Measurements from ENCODE around the gene XYLT2.
"Not testable (repeated sequence)": the region's sequence is repeated elsewhere in the genome, so short reads cannot be mapped to it uniquely, and the experiment has no call there.

The XYLT2 gene

GRCh38 chr17:50319306-50320004 lies 26.5 kb upstream of the XYLT2 start:
- no peak for DNase-seq (ENCODE audit: low read depth)

GRCh38 chr17:50322271-50322670 lies 23.7 kb upstream of the XYLT2 start:
- DNase-seq (ENCODE audit: low read depth), result no peak

- no peak for DNase-seq (ENCODE audit: low read depth)
Measured at GRCh38 chr17:50323060-50323459, 22.9 kb upstream of the XYLT2 start.

GRCh38 chr17:50325906-50326305 lies 20.0 kb upstream of the XYLT2 start:
- DNase-seq (ENCODE audit: low read depth), result no peak

- DNase-seq (ENCODE audit: low read depth), result no peak
Measured at GRCh38 chr17:50326831-50327364, 19.0 kb upstream of the XYLT2 start.

- no peak for DNase-seq (ENCODE audit: low read depth)
Measured at GRCh38 chr17:50328363-50329325, 17.3 kb upstream of the XYLT2 start.

GRCh38 chr17:50329716-50330115 lies 16.2 kb upstream of the XYLT2 start:
- no peak for DNase-seq (ENCODE audit: low read depth)

- no peak for DNase-seq (ENCODE audit: low read depth)
Measured at GRCh38 chr17:50330151-50330775, 15.7 kb upstream of the XYLT2 start.

- DNase-seq (ENCODE audit: low read depth), result no peak
Measured at GRCh38 chr17:50331085-50331791, 14.7 kb upstream of the XYLT2 start.

- DNase-seq (ENCODE audit: low read depth), result no peak
Measured at GRCh38 chr17:50332196-50332595, 13.7 kb upstream of the XYLT2 start.

GRCh38 chr17:50333291-50334057 lies 12.5 kb upstream of the XYLT2 start:
- not testable (repeated sequence) for DNase-seq (ENCODE audit: low read depth)

GRCh38 chr17:50337956-50338355 lies 8.0 kb upstream of the XYLT2 start:
- DNase-seq (ENCODE audit: low read depth), result no peak

- no peak for DNase-seq (ENCODE audit: low read depth)
Measured at GRCh38 chr17:50338645-50339044, 7.3 kb upstream of the XYLT2 start.

- no peak for DNase-seq (ENCODE audit: low read depth)
Measured at GRCh38 chr17:50339381-50339780, 6.5 kb upstream of the XYLT2 start.

GRCh38 chr17:50344731-50345365 lies 1.1 kb upstream of the XYLT2 start:
- no peak for DNase-seq (ENCODE audit: low read depth)

GRCh38 chr17:50346313-50347116 lies 589 bp downstream of the XYLT2 start:
- peak; percentile 25 for DNase-seq (ENCODE audit: low read depth)

GRCh38 chr17:50347117-50347893 lies 1.4 kb downstream of the XYLT2 start:
- DNase-seq (ENCODE audit: low read depth), result no peak

- no peak for DNase-seq (ENCODE audit: low read depth)
Measured at GRCh38 chr17:50347894-50348291, 2.0 kb downstream of the XYLT2 start.

All from stimulated activated CD8-positive, alpha-beta memory T cell treated with anti-CD3 and anti-CD28 coated beads, Interleukin-7, amount 100 ng/mL, for 24 hours (primary cell).